Measurements from ENCODE around the gene KCNJ11. TPM values are rescaled to one million over a fixed set of nuclear protein-coding genes. Genes with fewer than 3 reads are reported as not detected.

Gene KCNJ11
- polyA plus RNA-seq, 1 donor from 2014 or later: 8.0 TPM

DNA sequence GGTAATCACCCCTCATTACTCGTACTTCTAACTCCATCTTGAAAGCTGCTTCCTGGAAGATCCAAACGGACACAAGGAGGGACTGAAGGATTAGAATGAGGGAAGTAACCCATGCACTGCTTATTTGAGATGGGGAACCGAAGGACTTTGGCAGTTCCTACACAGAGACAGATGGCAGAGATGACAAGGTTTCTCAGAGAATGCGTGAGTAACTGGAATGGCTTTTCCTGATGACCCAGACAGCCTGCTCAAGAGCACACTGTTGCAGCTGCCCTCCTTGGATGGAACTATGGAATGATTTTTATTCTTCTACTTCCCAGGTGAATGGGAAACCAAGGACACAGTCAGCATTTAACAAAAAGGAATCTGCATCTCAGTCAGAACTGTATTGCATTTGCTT, 7.3 kb downstream of the KCNJ11 start:
- Histone ChIP-seq H3K9me2 (ENCODE audit: insufficient read depth, low read length) (no peaks in the 10 kb centered on the region), H3K27ac (ENCODE audit: low read length) (no peak overlapping the region), H2AFZ (ENCODE audit: low read depth, low read length) (no peak overlapping the region), H3K27me3 (ENCODE audit: insufficient read depth, low read depth, low read length) (no peaks in the 10 kb centered on the region), H4K20me1 (ENCODE audit: insufficient read depth) (no peaks in the 10 kb centered on the region), H3K4me2 (ENCODE audit: low read length) (no peak overlapping the region), H3F3A (ENCODE audit: insufficient read depth, low read length, poor library complexity, severe bottlenecking) (no peaks in the 10 kb centered on the region), H3K36me3 (ENCODE audit: insufficient read depth, low read length) (no peaks in the 10 kb centered on the region), H3K9ac (ENCODE audit: low read length) (no peak overlapping the region), H3K4me3 (ENCODE audit: low read length) (no peak overlapping the region), H3K79me2 (replicated peaks; ENCODE audit: insufficient read depth, low read length) (no peaks in the 10 kb centered on the region), H3K9me3 (ENCODE audit: low read length) (no peaks in the 10 kb centered on the region)
- TF ChIP-seq TAF1 (IDR thresholded peaks at IDR 0.05; ENCODE audit: low read depth) (no peak), RAD21 (conservative IDR thresholded peaks at IDR 0.05) (no peak), POLR2AphosphoS5 (IDR thresholded peaks at IDR 0.05) (no peak), SMC3 (conservative IDR thresholded peaks at IDR 0.05; ENCODE audit: poor library complexity) (no peak), EZH2 (IDR thresholded peaks at IDR 0.05; ENCODE audit: borderline replicate concordance, insufficient read depth, low read length, poor library complexity, severe bottlenecking) (no peak), MXI1 (conservative IDR thresholded peaks at IDR 0.05; ENCODE audit: poor library complexity, severe bottlenecking) (no peak), EP300 (conservative IDR thresholded peaks at IDR 0.05; ENCODE audit: poor library complexity, severe bottlenecking) (no peak)
- TF ChIP-seq, protein P1, sequence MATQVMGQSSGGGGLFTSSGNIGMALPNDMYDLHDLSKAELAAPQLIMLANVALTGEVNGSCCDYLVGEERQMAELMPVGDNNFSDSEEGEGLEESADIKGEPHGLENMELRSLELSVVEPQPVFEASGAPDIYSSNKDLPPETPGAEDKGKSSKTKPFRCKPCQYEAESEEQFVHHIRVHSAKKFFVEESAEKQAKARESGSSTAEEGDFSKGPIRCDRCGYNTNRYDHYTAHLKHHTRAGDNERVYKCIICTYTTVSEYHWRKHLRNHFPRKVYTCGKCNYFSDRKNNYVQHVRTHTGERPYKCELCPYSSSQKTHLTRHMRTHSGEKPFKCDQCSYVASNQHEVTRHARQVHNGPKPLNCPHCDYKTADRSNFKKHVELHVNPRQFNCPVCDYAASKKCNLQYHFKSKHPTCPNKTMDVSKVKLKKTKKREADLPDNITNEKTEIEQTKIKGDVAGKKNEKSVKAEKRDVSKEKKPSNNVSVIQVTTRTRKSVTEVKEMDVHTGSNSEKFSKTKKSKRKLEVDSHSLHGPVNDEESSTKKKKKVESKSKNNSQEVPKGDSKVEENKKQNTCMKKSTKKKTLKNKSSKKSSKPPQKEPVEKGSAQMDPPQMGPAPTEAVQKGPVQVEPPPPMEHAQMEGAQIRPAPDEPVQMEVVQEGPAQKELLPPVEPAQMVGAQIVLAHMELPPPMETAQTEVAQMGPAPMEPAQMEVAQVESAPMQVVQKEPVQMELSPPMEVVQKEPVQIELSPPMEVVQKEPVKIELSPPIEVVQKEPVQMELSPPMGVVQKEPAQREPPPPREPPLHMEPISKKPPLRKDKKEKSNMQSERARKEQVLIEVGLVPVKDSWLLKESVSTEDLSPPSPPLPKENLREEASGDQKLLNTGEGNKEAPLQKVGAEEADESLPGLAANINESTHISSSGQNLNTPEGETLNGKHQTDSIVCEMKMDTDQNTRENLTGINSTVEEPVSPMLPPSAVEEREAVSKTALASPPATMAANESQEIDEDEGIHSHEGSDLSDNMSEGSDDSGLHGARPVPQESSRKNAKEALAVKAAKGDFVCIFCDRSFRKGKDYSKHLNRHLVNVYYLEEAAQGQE (IDR thresholded peaks at IDR 0.05; ENCODE audit: borderline replicate concordance): no peak
- TF ChIP-seq, protein P2, sequence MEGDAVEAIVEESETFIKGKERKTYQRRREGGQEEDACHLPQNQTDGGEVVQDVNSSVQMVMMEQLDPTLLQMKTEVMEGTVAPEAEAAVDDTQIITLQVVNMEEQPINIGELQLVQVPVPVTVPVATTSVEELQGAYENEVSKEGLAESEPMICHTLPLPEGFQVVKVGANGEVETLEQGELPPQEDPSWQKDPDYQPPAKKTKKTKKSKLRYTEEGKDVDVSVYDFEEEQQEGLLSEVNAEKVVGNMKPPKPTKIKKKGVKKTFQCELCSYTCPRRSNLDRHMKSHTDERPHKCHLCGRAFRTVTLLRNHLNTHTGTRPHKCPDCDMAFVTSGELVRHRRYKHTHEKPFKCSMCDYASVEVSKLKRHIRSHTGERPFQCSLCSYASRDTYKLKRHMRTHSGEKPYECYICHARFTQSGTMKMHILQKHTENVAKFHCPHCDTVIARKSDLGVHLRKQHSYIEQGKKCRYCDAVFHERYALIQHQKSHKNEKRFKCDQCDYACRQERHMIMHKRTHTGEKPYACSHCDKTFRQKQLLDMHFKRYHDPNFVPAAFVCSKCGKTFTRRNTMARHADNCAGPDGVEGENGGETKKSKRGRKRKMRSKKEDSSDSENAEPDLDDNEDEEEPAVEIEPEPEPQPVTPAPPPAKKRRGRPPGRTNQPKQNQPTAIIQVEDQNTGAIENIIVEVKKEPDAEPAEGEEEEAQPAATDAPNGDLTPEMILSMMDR (IDR thresholded peaks at IDR 0.05; ENCODE audit: poor library complexity, severe bottlenecking): no peak

- no peak overlapping the region for H3K4me2 ChIP-seq (ENCODE audit: low read length)
- TF ChIP-seq RAD21 (conservative IDR thresholded peaks at IDR 0.05) (no peak), POLR2AphosphoS5 (IDR thresholded peaks at IDR 0.05) (no peak), MXI1 (conservative IDR thresholded peaks at IDR 0.05; ENCODE audit: poor library complexity, severe bottlenecking) (no peak), EP300 (conservative IDR thresholded peaks at IDR 0.05; ENCODE audit: poor library complexity, severe bottlenecking) (no peak), TAF1 (IDR thresholded peaks at IDR 0.05; ENCODE audit: low read depth) (no peak)
- TF ChIP-seq, protein P1 (IDR thresholded peaks at IDR 0.05; ENCODE audit: borderline replicate concordance): no peak
- H3K27ac ChIP-seq (ENCODE audit: low read length): no peak overlapping the region
- no peak overlapping the region for H2AFZ ChIP-seq (ENCODE audit: low read depth, low read length)
- no peaks in the 10 kb centered on the region for H3K9me3 ChIP-seq (ENCODE audit: low read length)
- no peaks in the 10 kb centered on the region for H3F3A ChIP-seq (ENCODE audit: insufficient read depth, low read length, poor library complexity, severe bottlenecking)
- H3K9ac ChIP-seq (ENCODE audit: low read length): no peak overlapping the region
- no peaks in the 10 kb centered on the region for H3K9me2 ChIP-seq (ENCODE audit: insufficient read depth, low read length)
- H3K4me3 ChIP-seq (ENCODE audit: low read length): no peak overlapping the region
- no peaks in the 10 kb centered on the region for H3K79me2 ChIP-seq (replicated peaks; ENCODE audit: insufficient read depth, low read length)
- H3K27me3 ChIP-seq (ENCODE audit: insufficient read depth, low read depth, low read length): no peaks in the 10 kb centered on the region
- H3K36me3 ChIP-seq (ENCODE audit: insufficient read depth, low read length): no peaks in the 10 kb centered on the region
- H4K20me1 ChIP-seq (ENCODE audit: insufficient read depth): no peaks in the 10 kb centered on the region
These were observed 8.9 kb downstream of the KCNJ11 start for GRCh38 chr11:17379383-17380180.

All from neural cell (in vitro differentiated cells).